Stimulated activated CD8-positive, alpha-beta memory T cell treated with anti-CD3 and anti-CD28 coated beads, Interleukin-12 subunit alpha, Interleukin-12 subunit beta, amount 100 ng/mL, for 1 hour (primary cell): ENCODE results near the gene LINGO1.

Experiments used
- DNase-seq: peaks from one replicate; pipeline ENCODE4 v3.0.0-alpha.2; 2020; ENCODE audit warnings: low read depth

Gene LINGO1

GRCh38 chr15:77617476-77618230 is 15.1 kb downstream of the LINGO1 start:
- no peak for DNase-seq

GRCh38 chr15:77616072-77616471 is 16.6 kb downstream of the LINGO1 start:
- DNase-seq, result no peak

GRCh38 chr15:77615472-77615871 is 17.2 kb downstream of the LINGO1 start:
- DNase-seq, result no peak

- no peak for DNase-seq
These were observed 18.4 kb downstream of the LINGO1 start for GRCh38 chr15:77614251-77614806.

GRCh38 chr15:77613814-77614213 is 18.9 kb downstream of the LINGO1 start:
- no peak for DNase-seq

- no peak for DNase-seq
These were observed 19.6 kb downstream of the LINGO1 start for GRCh38 chr15:77612958-77613601.

GRCh38 chr15:77611767-77612166 is 20.9 kb downstream of the LINGO1 start:
- no peak for DNase-seq

GRCh38 chr15:77610731-77611130 is 22.0 kb downstream of the LINGO1 start:
- DNase-seq, result no peak

GRCh38 chr15:77609558-77609957 is 23.2 kb downstream of the LINGO1 start:
- no peak for DNase-seq

- no peak for DNase-seq
These were observed 23.9 kb downstream of the LINGO1 start for GRCh38 chr15:77608774-77609173.

- no peak for DNase-seq
These were observed 24.8 kb downstream of the LINGO1 start for GRCh38 chr15:77607894-77608261.

- DNase-seq, result no peak
These were observed 25.4 kb downstream of the LINGO1 start for GRCh38 chr15:77607111-77607893.

GRCh38 chr15:77606142-77607034 is 26.3 kb downstream of the LINGO1 start:
- DNase-seq, result no peak

- no peak for DNase-seq
These were observed 27.2 kb downstream of the LINGO1 start for GRCh38 chr15:77605547-77605946.

- DNase-seq, result no peak
These were observed 27.7 kb downstream of the LINGO1 start for GRCh38 chr15:77604973-77605372.

GRCh38 chr15:77603611-77604336 is 28.9 kb downstream of the LINGO1 start:
- no peak for DNase-seq

- no peak for DNase-seq
These were observed 29.9 kb downstream of the LINGO1 start for GRCh38 chr15:77602800-77603199.

GRCh38 chr15:77599899-77600298 is 32.8 kb downstream of the LINGO1 start:
- no peak for DNase-seq

GRCh38 chr15:77599357-77599756 is 33.4 kb downstream of the LINGO1 start:
- no peak for DNase-seq

- no peak for DNase-seq
These were observed 34.1 kb downstream of the LINGO1 start for GRCh38 chr15:77598644-77599043.
